Astrocyte (in vitro differentiated cells and primary cell): ENCODE results near the gene ICA1. TPM values are rescaled to one million over a fixed set of nuclear protein-coding genes. Genes with fewer than 3 reads are reported as not detected.

ENCODE experiments used
- DNase-seq: peaks from one replicate; pipeline ENCODE4 v3.0.0-alpha.2; 2010; ENCODE audit warnings: low read depth
- FAIRE-seq: peaks from 2 replicates; lab custom pipeline; 2011; peaks lifted over from hg19 to GRCh38; lab: Jason Lieb, UNC
- H2AFZ ChIP-seq: 2 replicates; pipeline ENCODE4 v1.6.0; 2012; ENCODE audit warnings: low read depth, low read length, inconsistent platforms
- H3K27ac ChIP-seq: 2 replicates; pipeline ENCODE4 v1.5.1; 2011; ENCODE audit warnings: low read depth, low read length, inconsistent platforms
- H3K27me3 ChIP-seq: 2 replicates; pipeline ENCODE4 v1.6.0; 2011; ENCODE audit warnings: low read length, inconsistent platforms; ENCODE audit not compliant: insufficient read depth
- H3K36me3 ChIP-seq: 2 replicates; pipeline ENCODE4 v1.5.1; 2011; ENCODE audit warnings: low read length, inconsistent platforms; ENCODE audit not compliant: insufficient read depth
- H3K4me1 ChIP-seq: 2 replicates; pipeline ENCODE4 v1.5.1; 2011; ENCODE audit warnings: low read length, inconsistent platforms; ENCODE audit not compliant: insufficient read depth
- H3K4me2 ChIP-seq: 2 replicates; pipeline ENCODE4 v1.6.0; 2012; ENCODE audit warnings: low read length, inconsistent platforms
- H3K4me3 ChIP-seq: 2 replicates; pipeline ENCODE4 v1.5.1; 2011; ENCODE audit warnings: low read depth, mild to moderate bottlenecking, low read length, inconsistent platforms; ENCODE audit not compliant: insufficient read depth
- H3K79me2 ChIP-seq: 2 replicates; pipeline ENCODE4 v1.6.0; 2012; ENCODE audit warnings: mild to moderate bottlenecking, low read length, inconsistent platforms; ENCODE audit not compliant: insufficient read depth
- H3K9ac ChIP-seq: 2 replicates; pipeline ENCODE4 v1.6.0; 2012; ENCODE audit warnings: mild to moderate bottlenecking, low read length, inconsistent platforms
- H3K9me3 ChIP-seq: 2 replicates; pipeline ENCODE4 v1.5.1; 2012; ENCODE audit warnings: low read depth, mild to moderate bottlenecking, low read length, inconsistent platforms; ENCODE audit not compliant: insufficient read depth
- H4K20me1 ChIP-seq: 2 replicates; pipeline ENCODE4 v1.6.0; 2012; ENCODE audit warnings: low read length, inconsistent platforms; ENCODE audit not compliant: insufficient read depth
- H3K27ac Mint-ChIP-seq: one replicate; pipeline ENCODE4 v1.8.0; 2021; ENCODE audit warnings: mild to moderate bottlenecking, mixed read lengths; ENCODE audit not compliant: unreplicated experiment
- H3K27me3 Mint-ChIP-seq: one replicate; pipeline ENCODE4 v1.8.0; 2021; ENCODE audit warnings: low read depth, mixed read lengths; ENCODE audit not compliant: unreplicated experiment
- H3K36me3 Mint-ChIP-seq: one replicate; pipeline ENCODE4 v1.8.0; 2021; ENCODE audit warnings: low read depth, mixed read lengths; ENCODE audit not compliant: unreplicated experiment
- H3K4me1 Mint-ChIP-seq: one replicate; pipeline ENCODE4 v1.8.0; 2021; ENCODE audit warnings: low read depth, mixed read lengths; ENCODE audit not compliant: unreplicated experiment
- H3K4me3 Mint-ChIP-seq: one replicate; pipeline ENCODE4 v1.8.0; 2021; ENCODE audit warnings: mild to moderate bottlenecking, moderate library complexity, mixed read lengths; ENCODE audit not compliant: unreplicated experiment
- H3K9me3 Mint-ChIP-seq: one replicate; pipeline ENCODE4 v1.8.0; 2021; ENCODE audit warnings: mild to moderate bottlenecking, mixed read lengths; ENCODE audit not compliant: unreplicated experiment
- CTCF ChIP-seq: IDR thresholded peaks from 2 replicates; pipeline ENCODE4 v1.5.1; 2011; ENCODE audit warnings: low read depth, mild to moderate bottlenecking, inconsistent platforms, low read length, moderate library complexity; ENCODE audit not compliant: insufficient read depth
- EZH2 ChIP-seq: IDR thresholded peaks from 2 replicates; pipeline ENCODE4 v1.6.1; 2012; ENCODE audit warnings: mild to moderate bottlenecking, low read length, inconsistent platforms; ENCODE audit not compliant: insufficient read depth
- total RNA-seq: library from RNA; stranded (reverse); gene quantifications from 2 replicates; pipeline ENCODE4 v1.2.1, GENCODE V29; 2021

ICA1 gene
- total RNA-seq, 1 donor from 2014 or later = 8.0 TPM

DNA sequence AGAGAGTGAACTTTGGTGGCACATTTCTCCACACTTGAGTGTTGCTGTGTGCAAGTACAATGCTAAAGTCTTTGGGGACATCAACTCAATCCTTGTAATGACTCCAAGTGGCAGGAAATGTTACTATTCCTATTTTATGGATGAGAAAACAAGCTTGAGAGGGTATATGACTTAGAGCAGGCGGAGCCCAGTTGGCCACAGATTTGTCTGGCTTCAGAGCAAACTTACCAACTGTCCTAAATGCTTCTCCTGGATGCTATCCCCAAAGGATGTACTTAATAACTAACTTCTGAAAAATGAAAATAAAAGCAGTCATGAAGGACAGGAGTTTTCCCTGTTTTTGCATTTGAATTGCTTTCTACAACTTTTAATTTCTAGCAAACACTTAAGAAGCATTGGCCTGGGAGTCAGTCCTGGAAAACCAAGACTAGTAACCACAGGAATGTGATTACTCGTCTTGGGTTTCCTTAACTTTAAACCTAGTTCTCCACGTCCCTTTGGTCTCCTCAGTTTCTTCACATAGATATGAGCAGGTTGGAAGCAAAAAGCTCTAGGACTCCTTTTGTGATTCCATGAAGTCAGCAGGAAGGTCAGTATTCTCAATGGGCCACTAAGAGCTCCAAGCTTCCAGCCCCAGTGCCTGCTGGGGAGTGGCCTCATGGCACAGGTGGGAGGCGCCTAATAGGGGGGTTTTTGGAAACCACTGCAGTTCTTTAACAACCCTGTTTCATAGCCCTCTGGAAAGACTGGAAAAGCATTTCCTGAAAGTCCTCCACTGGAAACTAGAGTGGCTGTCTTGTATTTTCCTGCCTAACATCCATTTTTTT is 152.6 kb downstream of the ICA1 start:
- H2AFZ ChIP-seq = no peak overlapping the region
- TF ChIP-seq CTCF (no peak), EZH2 (no peak)
- no peaks in the 10 kb centered on the region for H3K36me3 ChIP-seq
- H3K27ac Mint-ChIP-seq = no peak overlapping the region
- H4K20me1 ChIP-seq = no peaks in the 10 kb centered on the region
- H3K9me3 ChIP-seq = no peaks in the 10 kb centered on the region
- DNase-seq (peak; percentile 70), FAIRE-seq (peak; percentile 66)
- peaks cover 8% of the 10 kb centered on the region for H3K4me1 ChIP-seq
- no peak overlapping the region for H3K27ac ChIP-seq
- H3K4me2 ChIP-seq = peak overlapping the region; percentile 41
- H3K4me3 Mint-ChIP-seq = no peak overlapping the region
- H3K79me2 ChIP-seq = no peaks in the 10 kb centered on the region
- no peaks in the 10 kb centered on the region for H3K27me3 Mint-ChIP-seq
- peaks cover 8% of the 10 kb centered on the region for H3K4me1 Mint-ChIP-seq
- H3K27me3 ChIP-seq = no peaks in the 10 kb centered on the region
- no peaks in the 10 kb centered on the region for H3K9me3 Mint-ChIP-seq
- H3K9ac ChIP-seq = no peak overlapping the region
- H3K36me3 Mint-ChIP-seq = peaks cover 2% of the 10 kb centered on the region
- H3K4me3 ChIP-seq = no peak overlapping the region

DNA sequence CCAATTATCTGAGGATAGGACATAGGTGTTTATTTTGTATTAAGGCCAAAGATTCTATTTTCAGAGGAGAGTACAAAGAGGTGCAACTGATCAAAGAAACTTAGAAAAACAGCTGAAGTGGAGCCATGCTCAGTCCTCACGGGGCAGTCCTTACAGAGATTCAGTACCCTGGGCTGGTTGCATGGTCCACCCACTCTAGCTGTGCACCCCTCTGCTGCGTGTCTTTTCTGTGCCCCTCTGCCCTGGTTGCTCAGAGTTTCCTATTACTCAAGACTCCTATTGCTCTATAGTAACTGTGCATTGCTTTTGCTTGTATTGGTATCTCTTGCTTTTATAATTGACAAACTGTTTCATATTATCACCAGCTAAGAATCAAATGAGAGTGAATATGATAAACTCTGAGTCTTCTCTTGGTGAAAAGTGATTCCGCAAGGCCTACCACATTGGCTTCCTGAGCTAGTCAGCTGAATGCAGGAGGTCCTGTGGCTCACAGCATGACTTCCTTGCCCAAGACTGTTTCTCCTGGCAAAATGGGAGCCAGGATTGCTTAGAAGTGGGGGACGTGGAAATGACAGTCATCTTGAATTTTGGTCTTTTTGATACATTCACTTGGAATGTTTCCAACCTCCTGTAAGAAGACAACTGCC is 156.4 kb downstream of the ICA1 start:
- Histone ChIP-seq H3K9ac (no peak overlapping the region), H3K27ac (no peak overlapping the region), H4K20me1 (no peaks in the 10 kb centered on the region), H3K4me3 (no peak overlapping the region), H3K27me3 (no peaks in the 10 kb centered on the region), H3K4me1 (peaks cover 8% of the 10 kb centered on the region), H3K4me2 (no peak overlapping the region), H3K79me2 (no peaks in the 10 kb centered on the region), H2AFZ (no peak overlapping the region), H3K36me3 (no peaks in the 10 kb centered on the region), H3K9me3 (no peaks in the 10 kb centered on the region)
- Mint-ChIP-seq H3K27ac (no peak overlapping the region), H3K4me1 (peaks cover 8% of the 10 kb centered on the region), H3K9me3 (no peaks in the 10 kb centered on the region), H3K4me3 (no peak overlapping the region), H3K27me3 (no peaks in the 10 kb centered on the region), H3K36me3 (no peaks in the 10 kb centered on the region)
- DNase-seq (no peak), FAIRE-seq (no peak)
- no peak for TF ChIP-seq EZH2
- TF ChIP-seq CTCF = no peak
